NB4 (cell line): ENCODE measurements around the gene FBN1.
A peak's percentile ranks its signal among the peaks of the same experiment; 100 is the strongest.

ENCODE experiments used
- DNase-seq: peaks from one replicate; pipeline ENCODE4 v3.0.0; 2010; ENCODE audit warnings: low read depth
- H3K4me3 ChIP-seq: one replicate; pipeline ENCODE4 v1.5.1; 2011; ENCODE audit warnings: mild to moderate bottlenecking, low read depth, low read length, moderate library complexity
- MAX ChIP-seq: IDR thresholded peaks from 2 replicates; pipeline ENCODE4 v1.6.1; 2011; ENCODE audit warnings: low read depth, low read length
- MYC ChIP-seq: IDR thresholded peaks from 2 replicates; pipeline ENCODE4 v1.6.1; 2011; ENCODE audit warnings: low read depth, low read length
- POLR2A ChIP-seq: IDR thresholded peaks from 2 replicates; pipeline ENCODE4 v1.6.1; 2011; ENCODE audit warnings: mild to moderate bottlenecking; ENCODE audit not compliant: insufficient read length; ENCODE audit errors: extremely low read depth
- TF ChIP-seq, protein P1 (sequence below): IDR thresholded peaks from one replicate; pipeline ENCODE4 v1.5.1; 2012; ENCODE audit warnings: low read depth, low read length

FBN1 gene

GRCh38 chr15:48520376-48521155, 124.9 kb downstream of the FBN1 start:
- DNase-seq: peak; percentile 2
- no peak overlapping the region for H3K4me3 ChIP-seq

GRCh38 chr15:48516121-48516520, 129.4 kb downstream of the FBN1 start:
- DNase-seq: no peak
- no peak overlapping the region for H3K4me3 ChIP-seq
- TF ChIP-seq MYC: no peak
- TF ChIP-seq MAX: no peak
- TF ChIP-seq, protein P1, sequence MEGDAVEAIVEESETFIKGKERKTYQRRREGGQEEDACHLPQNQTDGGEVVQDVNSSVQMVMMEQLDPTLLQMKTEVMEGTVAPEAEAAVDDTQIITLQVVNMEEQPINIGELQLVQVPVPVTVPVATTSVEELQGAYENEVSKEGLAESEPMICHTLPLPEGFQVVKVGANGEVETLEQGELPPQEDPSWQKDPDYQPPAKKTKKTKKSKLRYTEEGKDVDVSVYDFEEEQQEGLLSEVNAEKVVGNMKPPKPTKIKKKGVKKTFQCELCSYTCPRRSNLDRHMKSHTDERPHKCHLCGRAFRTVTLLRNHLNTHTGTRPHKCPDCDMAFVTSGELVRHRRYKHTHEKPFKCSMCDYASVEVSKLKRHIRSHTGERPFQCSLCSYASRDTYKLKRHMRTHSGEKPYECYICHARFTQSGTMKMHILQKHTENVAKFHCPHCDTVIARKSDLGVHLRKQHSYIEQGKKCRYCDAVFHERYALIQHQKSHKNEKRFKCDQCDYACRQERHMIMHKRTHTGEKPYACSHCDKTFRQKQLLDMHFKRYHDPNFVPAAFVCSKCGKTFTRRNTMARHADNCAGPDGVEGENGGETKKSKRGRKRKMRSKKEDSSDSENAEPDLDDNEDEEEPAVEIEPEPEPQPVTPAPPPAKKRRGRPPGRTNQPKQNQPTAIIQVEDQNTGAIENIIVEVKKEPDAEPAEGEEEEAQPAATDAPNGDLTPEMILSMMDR: no peak
- no peak for TF ChIP-seq POLR2A

More at GRCh38 chr15:48520376-48521155, 124.9 kb downstream of the FBN1 start:
- no peak for TF ChIP-seq MAX
- no peak for TF ChIP-seq MYC
- TF ChIP-seq, protein P1: no peak
- no peak for TF ChIP-seq POLR2A

DNA sequence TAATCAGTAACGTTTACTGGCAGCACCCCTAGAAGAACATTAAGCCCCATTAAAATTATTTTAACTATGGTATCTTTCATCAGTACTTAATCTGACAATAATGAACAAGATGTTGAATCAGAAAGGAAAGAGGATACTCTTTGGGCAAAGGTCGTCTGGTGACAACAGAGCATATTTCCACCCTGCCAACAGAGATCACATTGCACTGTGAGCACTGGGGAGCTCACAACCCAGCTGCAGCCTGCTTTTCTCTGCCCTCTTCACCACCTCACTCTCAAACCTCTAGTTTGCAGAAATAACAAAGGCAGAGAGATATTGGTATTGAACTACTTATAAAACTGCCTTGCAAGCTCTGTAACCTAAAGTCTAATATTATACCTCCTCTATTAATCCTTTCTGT, 130.0 kb downstream of the FBN1 start:
- no peak overlapping the region for H3K4me3 ChIP-seq
- TF ChIP-seq, protein P1: no peak
- TF ChIP-seq MAX (no peak), POLR2A (no peak), MYC (no peak)
- DNase-seq: no peak

GRCh38 chr15:48514103-48514816, 131.2 kb downstream of the FBN1 start:
- no peak for DNase-seq
- TF ChIP-seq, protein P1: no peak
- no peak for TF ChIP-seq POLR2A
- TF ChIP-seq MAX: no peak
- TF ChIP-seq MYC: no peak
- no peak overlapping the region for H3K4me3 ChIP-seq

- TF ChIP-seq MAX (no peak), MYC (no peak), POLR2A (no peak)
- TF ChIP-seq, protein P1: no peak
- DNase-seq: no peak
- H3K4me3 ChIP-seq: no peak overlapping the region
Observed at GRCh38 chr15:48510976-48511375, 134.5 kb downstream of the FBN1 start.
